GM18873 (cell line): ENCODE results near the gene ELFN2.

Experiments
- ATAC-seq: cut with Tn5 transposase; IDR thresholded peaks from one replicate; pipeline ENCODE4 v1.9.1; 2021; ENCODE audit warnings: mild to moderate bottlenecking, moderate library complexity, moderate number of reproducible peaks; ENCODE audit not compliant: unreplicated experiment, low FRiP score

ELFN2 gene

DNA sequence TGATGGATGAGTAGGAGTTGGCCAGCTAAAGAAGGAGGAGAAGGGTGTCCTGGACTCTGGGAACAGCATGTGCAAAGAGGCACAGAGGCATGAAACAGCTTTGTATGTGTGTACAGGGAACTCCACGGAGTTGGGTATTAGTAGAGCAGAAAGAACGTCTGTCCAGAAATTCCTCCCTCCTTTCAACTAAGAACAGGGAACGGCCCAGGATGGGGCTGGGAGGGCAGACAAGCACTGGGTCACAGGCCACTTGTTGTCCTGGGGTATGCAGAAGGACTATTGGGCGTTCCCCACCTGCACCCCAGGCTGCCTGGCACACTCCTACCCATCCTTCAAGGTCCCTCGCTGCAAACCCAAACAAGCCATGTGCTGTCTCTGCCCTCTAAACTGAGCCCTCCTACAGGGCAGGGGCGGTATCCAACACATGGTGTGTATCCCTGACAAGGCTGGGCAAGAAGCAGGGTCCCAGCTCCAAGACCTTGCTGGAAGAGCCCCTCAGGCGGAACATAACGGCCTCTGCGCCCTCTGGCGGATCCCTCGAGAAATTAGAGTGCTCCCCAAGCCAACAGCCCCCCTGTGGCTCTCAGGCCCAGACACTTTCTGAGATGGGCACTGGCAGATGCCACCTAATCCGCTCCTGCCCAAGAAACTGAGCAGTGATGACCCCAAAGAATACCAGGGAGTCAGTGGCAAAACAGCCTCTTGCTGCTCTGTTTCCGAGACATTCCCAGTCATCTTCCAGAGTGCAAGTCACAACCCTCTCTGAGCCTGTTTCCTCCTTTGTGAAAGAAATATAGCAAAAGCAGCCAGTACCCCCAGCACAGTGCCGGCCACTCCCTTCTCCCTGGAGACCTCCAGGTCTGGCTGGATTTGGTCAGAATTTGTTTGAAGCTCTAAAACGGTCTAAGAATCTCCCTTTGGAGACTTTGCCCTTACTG, 1.6 kb upstream of the ELFN2 start:
- ATAC-seq, result no peak

GRCh38 chr22:37427711-37428635, 694 bp upstream of the ELFN2 start:
- ATAC-seq, result no peak

GRCh38 chr22:37426706-37427134, 559 bp downstream of the ELFN2 start:
- no peak for ATAC-seq

GRCh38 chr22:37425800-37426705, 1.2 kb downstream of the ELFN2 start:
- ATAC-seq, result no peak

- no peak for ATAC-seq
These were observed 1.9 kb downstream of the ELFN2 start for GRCh38 chr22:37425369-37425768.

GRCh38 chr22:37423283-37423682, 4.0 kb downstream of the ELFN2 start:
- ATAC-seq, result no peak

- no peak for ATAC-seq
These were observed 5.8 kb downstream of the ELFN2 start for GRCh38 chr22:37421468-37421877.

DNA sequence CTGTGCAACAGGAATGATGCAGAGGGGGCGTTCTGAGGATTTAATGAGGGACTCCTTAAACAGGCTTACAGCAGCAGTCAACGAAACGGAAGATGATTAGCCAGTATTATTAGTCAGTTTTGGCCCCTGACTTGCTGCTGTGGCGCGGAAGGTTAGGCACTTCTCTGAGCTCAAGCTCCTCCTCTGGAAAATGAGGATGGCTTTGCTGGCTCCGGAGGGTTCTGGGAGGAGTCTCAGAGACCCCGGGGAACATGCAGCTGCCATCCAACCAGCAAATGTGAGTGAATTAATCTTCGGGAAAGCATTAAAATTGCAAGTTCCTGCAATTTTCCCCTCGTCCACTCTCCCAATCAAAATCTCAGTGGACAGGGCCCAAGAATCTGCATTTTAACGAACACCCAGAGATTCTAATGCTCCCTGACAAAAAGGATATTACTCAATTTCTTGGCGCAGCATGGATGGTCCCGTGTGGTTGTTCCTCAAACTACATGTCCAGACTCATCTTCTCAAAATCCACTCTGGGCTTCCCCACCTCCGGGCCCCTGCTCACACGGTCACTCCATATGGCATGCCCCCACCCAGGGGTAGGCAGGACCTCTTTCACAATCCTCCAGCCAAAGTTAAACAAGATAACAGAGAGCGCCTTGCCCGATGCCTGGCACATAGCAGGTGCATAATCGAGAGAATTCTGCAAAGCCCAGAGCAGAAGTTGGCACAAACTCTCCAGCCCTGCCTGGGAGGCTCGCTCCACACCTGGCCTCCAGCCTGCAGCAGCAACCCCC, 6.4 kb downstream of the ELFN2 start:
- no peak for ATAC-seq

- no peak for ATAC-seq
These were observed 7.2 kb downstream of the ELFN2 start for GRCh38 chr22:37419969-37420685.

DNA sequence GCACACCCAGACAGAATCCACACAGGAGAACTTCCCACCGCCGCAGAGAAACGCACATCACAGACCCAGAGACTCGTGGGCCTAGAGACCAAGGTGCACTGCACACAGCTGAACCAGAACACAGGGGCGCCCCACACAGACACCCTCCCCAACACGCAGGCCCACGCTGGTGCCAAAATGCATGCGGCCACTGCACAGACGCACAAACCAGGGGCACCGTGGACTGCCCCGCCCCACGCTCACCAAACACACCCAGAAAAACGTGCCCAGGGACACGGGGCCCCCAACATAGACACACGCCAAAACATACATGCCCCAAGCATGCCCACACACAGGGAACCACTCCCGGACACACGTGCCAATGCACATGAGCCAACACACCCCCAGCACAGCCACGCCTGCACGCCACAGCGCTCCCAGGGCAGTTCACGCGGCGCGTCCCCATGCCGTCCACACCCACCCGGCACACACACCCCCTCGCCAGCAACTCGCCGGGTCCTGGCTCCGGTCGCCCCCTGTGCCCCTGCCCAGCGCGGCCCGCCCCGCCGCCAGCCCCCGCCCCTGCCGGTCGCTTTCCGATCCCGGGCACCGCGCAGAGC, 7.8 kb downstream of the ELFN2 start:
- no peak for ATAC-seq

DNA sequence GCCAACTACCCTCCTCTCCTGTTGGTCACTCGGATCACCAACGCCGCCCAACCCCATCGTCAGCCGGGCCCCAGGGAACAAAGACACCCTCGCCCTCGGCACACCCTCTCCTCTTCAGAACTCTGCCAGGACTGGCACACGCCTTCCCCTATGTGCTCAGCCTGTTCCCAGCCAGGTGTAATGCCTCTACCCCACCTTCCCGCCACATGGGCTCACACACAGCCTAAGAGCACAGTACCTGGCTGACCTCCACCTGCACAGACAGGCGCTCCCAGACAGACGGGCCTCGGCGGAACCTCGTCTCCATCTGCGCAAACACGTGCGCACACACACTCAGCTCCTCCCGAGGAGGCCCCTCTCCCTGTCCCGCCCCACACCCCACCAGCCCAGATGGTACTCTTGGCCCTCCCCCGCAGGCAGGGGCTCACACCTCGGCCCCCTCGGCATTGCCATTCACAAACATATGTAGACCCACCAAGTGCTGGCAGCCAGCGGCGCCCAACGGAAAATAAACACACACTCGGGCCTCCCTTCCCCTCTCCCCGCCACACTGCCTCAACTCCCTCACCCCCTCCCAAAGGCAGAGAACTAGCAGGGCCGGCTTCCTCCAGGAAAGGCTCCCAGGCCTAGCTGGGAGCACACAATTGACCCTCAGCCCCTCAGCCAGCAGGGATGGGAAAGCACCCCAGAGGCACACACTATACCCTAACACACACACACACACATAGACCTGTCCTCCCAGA, 8.5 kb downstream of the ELFN2 start:
- no peak for ATAC-seq

- ATAC-seq, result no peak
These were observed 9.5 kb downstream of the ELFN2 start for GRCh38 chr22:37417677-37418348.

- ATAC-seq, result no peak
These were observed 10.0 kb downstream of the ELFN2 start for GRCh38 chr22:37417264-37417663.

- no peak for ATAC-seq
These were observed 10.5 kb downstream of the ELFN2 start for GRCh38 chr22:37416827-37417226.

- ATAC-seq, result no peak
These were observed 10.9 kb downstream of the ELFN2 start for GRCh38 chr22:37416389-37416788.

GRCh38 chr22:37415210-37415609, 12.1 kb downstream of the ELFN2 start:
- ATAC-seq, result no peak

DNA sequence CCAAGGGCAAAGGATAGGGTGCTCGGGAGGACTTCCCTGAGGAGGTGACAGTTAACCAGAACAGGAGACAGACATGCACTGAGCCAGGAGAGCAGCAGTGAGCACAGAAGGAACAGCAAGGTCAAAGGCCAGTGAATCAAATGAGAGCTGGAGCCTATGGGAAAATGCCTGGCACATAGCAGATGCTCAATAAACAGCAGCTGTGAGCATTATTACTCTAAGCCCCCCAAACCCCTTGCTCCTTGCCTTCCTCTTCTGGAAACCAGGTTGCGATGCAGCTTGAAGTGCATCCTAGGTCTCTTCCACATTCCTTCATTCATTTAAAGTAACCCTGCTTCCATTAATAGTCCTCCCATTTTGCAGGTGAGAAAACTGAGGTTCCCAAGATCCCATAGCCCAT, 13.0 kb downstream of the ELFN2 start:
- no peak for ATAC-seq
